ENCODE results near the gene AGAP5.
"Not testable (repeated sequence)": the region's sequence is repeated elsewhere in the genome, so short reads cannot be mapped to it uniquely, and the experiment has no call there.

Gene AGAP5

GRCh38 chr10:73713912-73714311, 16.0 kb upstream of the AGAP5 start:
- not testable (repeated sequence) for FAIRE-seq

GRCh38 chr10:73711683-73712082, 13.8 kb upstream of the AGAP5 start:
- FAIRE-seq: not testable (repeated sequence)

DNA sequence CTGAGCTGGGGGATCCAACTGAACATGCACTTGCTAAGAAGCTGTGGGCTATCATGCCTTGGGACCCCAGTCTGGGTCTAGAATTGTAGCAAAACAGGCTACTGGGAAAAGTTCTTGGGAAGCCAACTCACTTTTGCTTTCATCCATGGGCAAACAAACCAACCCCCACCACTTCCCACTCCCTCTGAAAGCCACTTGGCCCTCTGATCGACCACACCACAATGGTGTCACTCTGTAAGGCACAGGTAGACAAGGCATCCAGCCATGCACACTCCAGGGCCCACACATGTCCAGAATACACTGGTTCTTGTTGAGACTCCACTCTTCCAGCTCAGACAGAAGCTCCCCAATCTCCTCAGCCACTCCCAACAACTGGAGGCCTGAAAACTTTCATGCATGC, 10.2 kb upstream of the AGAP5 start:
- not testable (repeated sequence) for FAIRE-seq

DNA sequence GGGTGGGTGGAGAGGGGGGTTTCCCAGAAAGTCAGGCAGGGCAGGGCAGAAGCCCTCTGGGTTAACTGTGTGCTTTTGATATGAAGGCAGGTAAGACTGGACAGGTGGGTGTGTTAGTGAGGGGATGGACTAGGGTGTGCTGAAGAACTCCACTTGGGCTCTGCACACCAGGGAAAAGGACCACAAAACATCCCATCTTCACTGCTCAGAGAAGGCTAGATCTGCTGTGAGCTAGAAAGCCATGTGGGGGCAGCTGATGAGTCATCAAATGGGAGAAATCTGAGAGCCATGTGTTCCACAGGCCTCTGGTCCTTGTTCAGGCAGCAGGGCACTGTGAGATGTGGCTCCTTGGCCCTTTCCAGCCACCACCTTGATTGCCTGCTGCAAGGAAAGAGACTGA, 9.7 kb upstream of the AGAP5 start:
- FAIRE-seq: not testable (repeated sequence)

DNA sequence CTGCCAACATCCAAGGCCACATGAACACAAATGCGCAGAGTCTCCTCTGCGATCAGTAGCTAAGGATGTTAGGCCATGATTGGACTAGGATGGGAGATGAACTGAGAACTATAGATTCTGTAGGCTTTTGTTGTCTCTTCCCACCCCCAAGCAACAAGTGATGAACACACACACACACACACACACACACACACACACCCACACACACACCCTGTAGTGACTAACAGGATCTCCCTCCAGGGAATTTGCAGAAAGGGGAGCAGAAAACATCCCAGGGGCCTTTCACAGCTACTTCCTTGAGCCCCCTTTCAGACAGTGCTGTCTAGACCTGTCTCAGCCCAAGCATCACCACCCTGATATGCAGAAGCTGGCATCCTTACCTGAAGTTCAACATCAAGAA, 8.6 kb upstream of the AGAP5 start:
- FAIRE-seq: not testable (repeated sequence)

DNA sequence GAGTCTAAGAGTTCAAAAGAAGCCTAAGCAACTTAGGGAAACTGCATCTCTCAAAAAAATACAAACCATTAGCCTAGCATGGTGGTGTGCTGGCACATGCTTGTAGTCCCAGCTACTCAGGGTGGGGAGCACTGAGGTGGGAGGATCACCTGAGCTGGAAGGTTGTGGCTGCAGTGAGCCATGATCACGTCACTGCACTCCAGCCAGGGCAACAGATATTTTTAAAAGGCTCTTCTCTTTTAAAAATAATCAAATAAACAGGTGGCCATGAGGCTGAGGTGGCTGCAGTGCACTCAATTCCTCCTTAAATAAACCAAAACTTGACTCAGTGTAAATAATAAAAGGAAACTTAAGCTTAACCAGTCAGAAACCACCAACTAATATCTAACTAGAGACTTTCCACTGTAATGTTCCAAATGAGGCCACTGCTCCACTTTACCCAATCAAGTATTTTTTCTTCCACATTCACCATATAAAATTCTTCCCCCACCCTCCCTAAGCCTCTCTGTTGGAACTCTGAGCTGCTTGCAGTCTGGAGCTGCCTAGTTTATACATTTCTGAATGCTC, 7.7 kb upstream of the AGAP5 start:
- FAIRE-seq: not testable (repeated sequence)

DNA sequence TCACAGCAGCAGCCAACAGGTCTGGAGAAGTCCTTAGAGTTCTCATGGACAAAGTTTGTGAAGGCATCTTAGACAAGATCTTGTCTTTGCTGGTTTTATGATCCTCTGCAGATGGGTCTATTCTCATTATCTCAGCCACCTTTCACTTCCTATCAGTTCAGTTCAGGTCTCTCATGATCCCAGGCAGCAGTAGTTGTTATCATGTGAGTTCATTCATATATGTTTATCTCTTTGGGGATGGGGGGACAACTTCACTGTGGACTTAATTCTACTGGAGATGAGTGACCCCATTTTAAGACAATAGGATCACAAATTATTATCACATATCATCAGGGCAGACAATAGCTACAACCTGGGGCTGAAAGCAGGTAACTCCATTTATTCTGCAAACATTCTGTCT, 6.0 kb upstream of the AGAP5 start:
- FAIRE-seq: not testable (repeated sequence)

- FAIRE-seq: not testable (repeated sequence)
Measured at GRCh38 chr10:73698819-73699218, 910 bp upstream of the AGAP5 start.

GRCh38 chr10:73695302-73695701, 2.6 kb downstream of the AGAP5 start:
- FAIRE-seq: not testable (repeated sequence)

- FAIRE-seq: not testable (repeated sequence)
Measured at GRCh38 chr10:73690755-73691154, 7.2 kb downstream of the AGAP5 start.

DNA sequence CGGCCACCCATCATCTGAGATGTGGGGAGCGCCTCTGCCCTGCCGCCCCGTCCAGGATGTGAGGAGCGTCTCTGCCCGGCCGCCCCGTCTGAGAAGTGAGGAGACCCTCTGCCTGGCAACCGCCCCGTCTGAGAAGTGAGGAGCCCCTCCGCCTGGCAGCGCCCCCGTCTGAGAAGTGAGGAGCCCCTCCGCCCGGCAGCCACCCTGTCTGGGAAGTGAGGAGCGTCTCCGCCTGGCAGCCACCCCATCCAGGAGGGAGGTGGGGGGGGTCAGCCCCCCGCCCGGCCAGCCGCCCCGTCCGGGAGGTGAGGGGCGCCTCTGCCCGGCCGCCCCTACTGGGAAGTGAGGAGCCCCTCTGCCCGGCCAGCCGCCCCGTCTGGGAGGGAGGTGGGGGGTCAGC, 8.3 kb downstream of the AGAP5 start:
- not testable (repeated sequence) for FAIRE-seq

DNA sequence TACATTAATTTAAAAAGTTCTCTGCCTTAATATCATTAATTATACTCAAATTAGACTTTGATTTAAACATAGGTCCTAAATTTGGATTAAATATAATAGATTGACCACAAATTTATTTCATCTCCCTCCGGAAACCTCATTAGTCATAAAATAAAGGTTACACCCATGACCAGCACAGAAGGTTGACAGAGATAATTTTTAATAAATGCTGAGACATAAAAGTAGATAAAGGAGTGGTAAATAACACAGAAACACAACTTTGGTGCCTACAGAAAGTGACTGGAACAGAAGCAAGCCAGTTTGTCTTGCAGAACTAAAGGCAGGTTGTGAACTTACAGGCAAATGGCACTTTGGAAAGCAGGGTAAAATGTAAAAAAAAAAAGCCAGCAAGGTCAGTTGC, 10.3 kb downstream of the AGAP5 start:
- FAIRE-seq: not testable (repeated sequence)

DNA sequence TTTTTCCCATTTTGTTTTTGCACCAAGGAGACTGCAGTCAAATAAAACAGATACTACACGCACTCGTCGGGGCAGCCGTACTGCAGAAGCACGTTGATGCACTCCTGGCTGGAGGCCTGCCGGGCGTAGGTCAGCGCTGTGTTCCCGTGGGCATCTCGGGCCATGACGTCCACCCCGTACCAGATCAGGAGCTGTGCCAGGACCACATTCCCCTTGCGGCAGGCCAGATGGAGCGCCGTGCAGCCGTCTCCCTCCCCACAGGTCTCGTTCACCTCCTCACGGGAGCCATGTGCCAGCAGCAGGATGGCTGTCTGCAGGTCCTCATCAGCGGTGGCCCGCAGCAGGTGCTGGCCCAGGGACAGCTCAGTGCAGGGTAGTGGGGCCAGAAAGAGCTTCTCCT, 23.4 kb downstream of the AGAP5 start:
- not testable (repeated sequence) for FAIRE-seq

DNA sequence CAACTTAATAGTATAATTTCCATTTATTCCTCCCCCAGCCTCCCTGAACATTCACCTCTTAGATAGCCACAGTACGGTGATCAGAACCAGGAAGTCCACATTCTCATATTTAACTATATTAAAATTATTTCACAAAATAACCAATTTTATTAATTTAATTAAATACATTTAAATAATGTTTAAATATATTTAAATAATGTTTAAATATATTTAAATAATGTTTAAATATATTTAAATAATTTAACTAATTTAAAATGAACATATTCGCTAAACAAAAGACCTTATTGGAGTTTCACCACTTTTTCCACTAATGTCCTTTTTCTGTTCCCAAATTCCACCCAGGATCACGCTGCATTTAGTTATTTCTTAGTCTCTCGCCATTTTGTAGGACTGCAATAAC, 29.5 kb downstream of the AGAP5 start:
- not testable (repeated sequence) for FAIRE-seq

DNA sequence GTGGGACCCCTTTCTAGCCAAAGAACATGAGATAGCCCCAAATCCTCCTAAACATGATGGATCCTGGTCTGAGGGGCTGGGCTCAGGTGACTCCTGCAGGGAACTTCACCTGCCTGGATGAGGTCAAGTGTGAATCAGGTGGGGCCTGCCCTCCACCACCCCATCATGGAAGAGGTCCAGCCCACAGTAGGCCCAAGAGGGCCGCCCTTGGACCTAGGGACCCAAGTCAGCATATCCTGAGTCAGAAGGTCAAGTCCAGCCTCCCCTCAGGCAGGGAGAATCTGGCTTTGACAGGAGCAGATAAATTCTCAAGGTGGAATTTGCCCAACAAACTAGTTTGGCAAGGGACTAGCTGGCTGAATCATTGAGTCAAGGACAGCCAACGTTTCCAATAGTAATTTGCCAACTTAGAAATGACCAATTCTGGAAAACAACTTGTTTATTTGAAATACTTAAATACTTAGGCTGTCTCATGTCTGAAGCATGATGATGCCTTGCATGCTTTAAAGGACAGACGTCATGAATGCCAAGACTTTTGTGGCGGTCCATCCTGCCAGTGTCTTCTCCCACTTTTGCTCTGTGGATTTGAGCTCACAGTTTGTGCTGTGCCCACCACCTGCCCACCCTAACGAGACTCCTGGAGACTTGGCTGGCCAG, 31.6 kb downstream of the AGAP5 start:
- FAIRE-seq: not testable (repeated sequence)

DNA sequence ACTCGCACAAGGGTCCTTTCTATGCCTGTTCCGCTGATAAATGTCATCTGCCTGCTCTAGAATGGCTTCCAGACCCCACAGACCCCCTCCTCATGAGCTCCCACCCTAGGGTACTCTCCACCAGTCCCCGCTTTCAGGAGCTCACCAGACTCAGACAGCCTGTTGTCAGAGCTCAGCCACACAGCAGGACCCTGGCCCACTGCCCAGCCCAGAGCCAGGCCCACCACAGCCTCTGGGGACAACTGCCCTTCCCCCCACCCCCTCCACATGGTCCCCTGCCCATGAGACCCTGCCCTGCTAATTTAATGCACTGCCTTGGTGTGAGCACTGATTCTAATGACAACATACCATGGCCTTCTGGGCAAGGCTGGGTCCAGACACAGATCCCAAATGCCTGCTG, 32.3 kb downstream of the AGAP5 start:
- FAIRE-seq: not testable (repeated sequence)

DNA sequence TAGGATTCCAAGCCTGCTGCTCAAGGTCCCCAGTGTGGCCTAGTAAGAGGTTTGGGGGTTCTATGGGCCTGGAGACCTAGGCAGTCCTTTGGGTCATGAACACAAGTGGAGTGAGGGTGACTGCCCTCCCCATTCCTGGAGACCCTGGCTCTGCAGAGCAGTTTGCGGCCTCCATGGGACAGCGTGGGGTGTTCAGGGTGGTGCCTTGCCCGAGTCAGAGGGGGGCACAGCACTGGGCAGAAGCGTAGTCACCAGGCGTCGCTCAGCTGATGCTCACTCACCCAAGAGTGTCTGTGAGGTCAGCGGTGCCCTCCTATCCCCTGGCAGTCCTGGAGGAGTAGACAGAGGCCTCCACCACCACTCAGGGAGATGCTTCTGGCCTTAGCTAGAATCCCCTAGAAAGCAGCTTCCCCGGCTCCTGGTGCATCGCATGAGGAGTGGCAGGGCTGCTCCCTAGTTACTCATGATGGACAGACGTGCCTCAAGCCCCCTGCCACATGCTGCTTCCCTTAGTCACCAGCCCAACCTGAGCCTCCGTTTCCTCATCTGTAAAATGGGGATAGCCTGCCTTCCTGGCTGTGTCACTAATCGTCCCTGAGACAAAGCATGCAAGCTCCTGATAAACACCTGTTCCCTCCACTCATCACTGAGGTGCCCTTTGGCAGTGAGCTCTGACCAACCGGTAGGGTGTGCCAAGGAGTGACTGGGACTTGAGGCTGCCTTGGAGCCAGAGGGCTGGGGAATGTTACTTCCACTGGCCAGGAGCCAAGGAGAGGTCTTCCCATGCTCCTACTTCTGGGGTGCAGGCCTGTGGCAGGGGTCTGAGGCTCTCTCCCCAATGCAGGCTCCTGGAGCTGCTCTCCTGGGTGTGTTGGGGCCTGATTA, 33.5 kb downstream of the AGAP5 start:
- FAIRE-seq: not testable (repeated sequence)

DNA sequence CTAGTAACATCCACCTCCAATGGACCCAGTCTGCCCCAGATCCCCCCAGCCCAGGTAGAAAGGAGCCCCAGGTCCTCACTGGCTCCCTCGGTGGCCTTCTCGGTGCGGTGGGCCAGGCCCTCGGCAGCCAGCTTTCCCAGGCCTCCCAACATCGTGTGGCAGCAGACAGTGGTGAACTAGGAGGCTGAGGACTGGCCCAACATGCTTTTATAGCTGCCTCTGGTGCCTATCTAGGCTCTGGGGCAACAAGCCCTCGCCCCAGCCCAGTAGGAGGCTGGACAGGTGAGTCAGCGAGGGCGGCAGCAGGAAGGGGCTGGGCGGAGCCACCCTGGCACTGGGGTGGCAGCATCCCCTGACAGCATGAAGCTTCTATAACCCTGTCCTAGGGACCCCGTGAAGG, 34.3 kb downstream of the AGAP5 start:
- not testable (repeated sequence) for FAIRE-seq

GRCh38 chr10:73662705-73663104, 35.2 kb downstream of the AGAP5 start:
- FAIRE-seq: not testable (repeated sequence)

- FAIRE-seq: no peak
Measured at GRCh38 chr10:73655990-73656298, 42.0 kb downstream of the AGAP5 start, which contains the start of gene SYNPO2L. Gene SYNPO2L, minus strand, starts transcription at chr10:73656029. Its CDS starts 107 bp downstream, at chr10:73655922.

DNA sequence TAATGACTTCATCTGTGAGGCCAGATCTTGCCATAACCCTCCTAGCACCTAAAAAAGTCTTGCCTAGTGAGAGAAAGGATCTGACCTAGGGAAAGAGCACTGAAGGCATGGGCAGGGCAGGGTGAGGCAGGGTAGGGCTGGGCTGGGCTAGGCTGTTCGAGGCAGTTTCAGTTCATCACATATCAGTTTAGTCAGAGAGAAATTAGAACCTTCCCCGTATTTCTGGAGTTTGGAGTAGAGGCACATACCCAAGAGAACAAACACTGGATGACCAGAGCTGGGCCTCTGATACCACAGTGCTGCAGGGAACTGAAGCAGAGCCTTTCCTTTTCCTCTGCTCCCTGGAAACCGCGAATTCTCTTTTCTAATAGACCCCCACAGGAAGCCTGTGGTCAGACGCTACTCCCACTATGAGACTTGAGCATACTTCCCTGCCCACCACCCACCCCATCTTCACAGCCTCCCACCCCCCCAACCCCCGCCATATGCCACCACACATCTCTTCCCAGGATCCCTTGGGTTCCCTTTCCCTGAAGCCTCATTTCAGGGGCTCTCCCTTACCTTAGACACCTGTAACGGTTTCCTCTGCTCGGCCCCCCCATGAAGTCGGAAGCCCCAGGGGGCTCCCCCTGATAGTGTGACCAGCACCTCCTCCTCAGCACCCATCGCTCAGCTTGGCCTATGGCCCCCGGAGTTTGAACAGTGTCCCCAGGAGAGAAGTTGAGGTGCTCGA, 42.5 kb downstream of the AGAP5 start:
- no peak for FAIRE-seq

- FAIRE-seq: no peak
Measured at GRCh38 chr10:73653701-73654100, 44.2 kb downstream of the AGAP5 start.

DNA sequence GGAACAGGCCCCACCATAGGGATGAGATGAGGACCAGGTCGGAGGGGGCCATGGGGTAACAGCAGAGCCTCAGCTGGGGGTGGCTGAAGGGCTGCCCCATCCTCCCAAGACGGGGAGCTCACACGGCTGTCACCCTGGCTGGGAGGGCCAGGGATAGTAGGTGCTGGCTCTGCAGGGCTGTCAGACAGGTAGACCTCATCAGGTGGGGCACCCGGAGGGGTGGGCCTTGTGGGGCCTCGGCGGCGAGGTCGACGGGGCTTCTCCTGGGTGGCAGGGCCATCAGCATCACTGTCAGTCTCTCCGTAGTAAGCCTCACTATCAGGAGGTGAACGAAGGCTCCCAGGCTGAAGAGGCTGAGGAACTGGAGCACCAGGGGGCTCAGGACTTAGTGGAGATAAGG, 44.7 kb downstream of the AGAP5 start:
- no peak for FAIRE-seq

Measured in A204.1 (cell line).